UCSD-AML1 (cell line): ENCODE measurements around the gene COL23A1.

Source experiments
- DNase-seq: peaks from one replicate; lab custom pipeline; 2025; ENCODE audit not compliant: unreplicated experiment; lab: John Stamatoyannopoulos, UW

Gene COL23A1

GRCh38 chr5:178413988-178414387 lies 176.2 kb downstream of the COL23A1 start:
- DNase-seq = no peak

GRCh38 chr5:178411083-178411482 lies 179.1 kb downstream of the COL23A1 start:
- DNase-seq = no peak

- no peak for DNase-seq
Measured at GRCh38 chr5:178407646-178408045, 182.5 kb downstream of the COL23A1 start.

GRCh38 chr5:178404987-178405386 lies 185.2 kb downstream of the COL23A1 start:
- DNase-seq = peak; percentile 31

GRCh38 chr5:178403956-178404600 lies 186.1 kb downstream of the COL23A1 start:
- no peak for DNase-seq

- DNase-seq = no peak
Measured at GRCh38 chr5:178403351-178403750, 186.8 kb downstream of the COL23A1 start.

GRCh38 chr5:178399701-178400095 lies 190.5 kb downstream of the COL23A1 start:
- no peak for DNase-seq

GRCh38 chr5:178398901-178399700 lies 191.1 kb downstream of the COL23A1 start:
- DNase-seq = no peak

- no peak for DNase-seq
Measured at GRCh38 chr5:178396796-178397720, 193.1 kb downstream of the COL23A1 start.

- no peak for DNase-seq
Measured at GRCh38 chr5:178394074-178394473, 196.1 kb downstream of the COL23A1 start.

- no peak for DNase-seq
Measured at GRCh38 chr5:178392931-178393394, 197.2 kb downstream of the COL23A1 start.

- no peak for DNase-seq
Measured at GRCh38 chr5:178392386-178392785, 197.8 kb downstream of the COL23A1 start.

GRCh38 chr5:178391480-178391879 lies 198.7 kb downstream of the COL23A1 start:
- DNase-seq = no peak

- DNase-seq = no peak
Measured at GRCh38 chr5:178389796-178390195, 200.4 kb downstream of the COL23A1 start.

GRCh38 chr5:178389026-178389729 lies 201.0 kb downstream of the COL23A1 start:
- no peak for DNase-seq

GRCh38 chr5:178388386-178389025 lies 201.7 kb downstream of the COL23A1 start:
- DNase-seq = peak; percentile 24

- DNase-seq = no peak
Measured at GRCh38 chr5:178387856-178388190, 202.4 kb downstream of the COL23A1 start.

- DNase-seq = no peak
Measured at GRCh38 chr5:178387061-178387855, 202.9 kb downstream of the COL23A1 start.

GRCh38 chr5:178386336-178386931 lies 203.8 kb downstream of the COL23A1 start:
- DNase-seq = no peak
